HepG2 (cell line): ENCODE data around the gene FAM174C. TPM values are rescaled to one million over a fixed set of nuclear protein-coding genes. Genes with fewer than 3 reads are reported as not detected.
A peak's percentile ranks its signal among the peaks of the same experiment; 100 is the strongest.

Source experiments
- GABPB1 ChIP-seq: IDR thresholded peaks from 2 replicates; pipeline ENCODE4 v1.6.1; 2016; ENCODE audit warnings: mild to moderate bottlenecking, missing genetic modification reagents, moderate library complexity, missing compliant biosample characterization
- PCBP2 ChIP-seq: fragments of 200-400 bp; formaldehyde crosslinking; optimal IDR thresholded peaks from 2 replicates; pipeline ENCODE3; 2018; ENCODE audit warnings: low read length, low read depth; ENCODE audit not compliant: poor library complexity, severe bottlenecking
- SRSF9 ChIP-seq: fragments of 200-400 bp; formaldehyde crosslinking; IDR thresholded peaks from 2 replicates; pipeline ENCODE4 v1.6.1; 2018; ENCODE audit warnings: borderline replicate concordance, mild to moderate bottlenecking, low read depth, low read length; ENCODE audit not compliant: insufficient read depth, poor library complexity, severe bottlenecking
- TBX2 ChIP-seq: sonication (generic); formaldehyde crosslinking; IDR thresholded peaks from 2 replicates; pipeline ENCODE4 v1.5.0; 2020; ENCODE audit warnings: missing genetic modification reagents, mild to moderate bottlenecking, borderline replicate concordance
- ZFY ChIP-seq: sonication (generic); formaldehyde crosslinking; IDR thresholded peaks from 2 replicates; pipeline ENCODE4 v1.4.0; 2020; ENCODE audit warnings: missing genetic modification reagents
- polyA plus RNA-seq, 8 experiments: library from polyadenylated mRNA; depleted of rRNA in 3 of 8; stranded (reverse) in 7 of 8; unstranded in 1 of 8; fragments of >200 nt; fragmentation: Illumina TruSeq in 4 of 8; extraction: Trizol in 4 of 8; gene quantifications; 2 replicates each; pipeline versions ENCODE4 v1.2.1 to v1.2.3, GENCODE V29; 2011 to 2016; ENCODE audit warnings: low read depth in 4 of 8, missing spikeins in 1 of 8, mixed read lengths in 1 of 8; ENCODE audit not compliant: insufficient read depth in 1 of 8
- total RNA-seq, 5 experiments: library from RNA; depleted of rRNA; stranded (reverse); fragments of >200 nt; fragmentation: Illumina TruSeq; extraction: Trizol; gene quantifications; 2 replicates each; pipeline ENCODE4 v1.2.3, GENCODE V29; 2016; ENCODE audit warnings: low read depth in 1 of 5
- TF ChIP-seq, protein P1 (sequence below), 2 experiments: fragments of 450-650 bp in 1 of 2; sonication (generic) in 1 of 2; formaldehyde crosslinking in 1 of 2; IDR thresholded peaks; 2 replicates each; pipeline versions ENCODE4 v1.6.1 to v1.8.0; 2016 to 2022; ENCODE audit warnings: antibody characterized with exemption in 1 of 2, mild to moderate bottlenecking in 1 of 2, missing genetic modification reagents in 1 of 2

FAM174C gene
- total and polyA plus RNA-seq, 2 of the 13 experiments (the other 11 are each of a cell fraction or from before 2014, with no cell fraction given), result 19.5 to 31.3 TPM

DNA sequence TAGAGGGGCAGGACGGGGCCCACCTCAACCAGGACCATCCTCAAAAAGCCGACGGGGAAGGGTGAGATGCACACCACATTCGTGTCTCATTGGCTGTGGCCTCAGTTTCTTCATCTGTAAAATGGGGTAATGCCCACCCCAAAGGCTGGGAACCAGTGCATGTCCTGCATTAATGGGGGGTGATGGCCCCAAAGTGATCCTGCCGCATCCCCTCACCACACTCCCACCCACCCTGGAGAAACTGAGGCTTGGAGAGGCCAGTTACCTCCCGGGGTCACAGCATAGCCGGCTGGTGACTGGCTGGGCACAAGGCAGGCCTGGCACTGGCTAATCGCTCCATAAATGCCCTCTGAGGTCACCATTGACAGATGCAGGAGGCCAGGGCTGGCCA, 27.6 kb upstream of the FAM174C start (continued):
- TF ChIP-seq PCBP2, result no peak
- no peak for TF ChIP-seq TBX2 (CRISPR knock-in tag)
- TF ChIP-seq SRSF9, result no peak
- no peak for TF ChIP-seq GABPB1 (CRISPR knock-in tag)
- TF ChIP-seq, protein P1, sequence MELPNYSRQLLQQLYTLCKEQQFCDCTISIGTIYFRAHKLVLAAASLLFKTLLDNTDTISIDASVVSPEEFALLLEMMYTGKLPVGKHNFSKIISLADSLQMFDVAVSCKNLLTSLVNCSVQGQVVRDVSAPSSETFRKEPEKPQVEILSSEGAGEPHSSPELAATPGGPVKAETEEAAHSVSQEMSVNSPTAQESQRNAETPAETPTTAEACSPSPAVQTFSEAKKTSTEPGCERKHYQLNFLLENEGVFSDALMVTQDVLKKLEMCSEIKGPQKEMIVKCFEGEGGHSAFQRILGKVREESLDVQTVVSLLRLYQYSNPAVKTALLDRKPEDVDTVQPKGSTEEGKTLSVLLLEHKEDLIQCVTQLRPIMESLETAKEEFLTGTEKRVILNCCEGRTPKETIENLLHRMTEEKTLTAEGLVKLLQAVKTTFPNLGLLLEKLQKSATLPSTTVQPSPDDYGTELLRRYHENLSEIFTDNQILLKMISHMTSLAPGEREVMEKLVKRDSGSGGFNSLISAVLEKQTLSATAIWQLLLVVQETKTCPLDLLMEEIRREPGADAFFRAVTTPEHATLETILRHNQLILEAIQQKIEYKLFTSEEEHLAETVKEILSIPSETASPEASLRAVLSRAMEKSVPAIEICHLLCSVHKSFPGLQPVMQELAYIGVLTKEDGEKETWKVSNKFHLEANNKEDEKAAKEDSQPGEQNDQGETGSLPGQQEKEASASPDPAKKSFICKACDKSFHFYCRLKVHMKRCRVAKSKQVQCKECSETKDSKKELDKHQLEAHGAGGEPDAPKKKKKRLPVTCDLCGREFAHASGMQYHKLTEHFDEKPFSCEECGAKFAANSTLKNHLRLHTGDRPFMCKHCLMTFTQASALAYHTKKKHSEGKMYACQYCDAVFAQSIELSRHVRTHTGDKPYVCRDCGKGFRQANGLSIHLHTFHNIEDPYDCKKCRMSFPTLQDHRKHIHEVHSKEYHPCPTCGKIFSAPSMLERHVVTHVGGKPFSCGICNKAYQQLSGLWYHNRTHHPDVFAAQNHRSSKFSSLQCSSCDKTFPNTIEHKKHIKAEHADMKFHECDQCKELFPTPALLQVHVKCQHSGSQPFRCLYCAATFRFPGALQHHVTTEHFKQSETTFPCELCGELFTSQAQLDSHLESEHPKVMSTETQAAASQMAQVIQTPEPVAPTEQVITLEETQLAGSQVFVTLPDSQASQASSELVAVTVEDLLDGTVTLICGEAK (IDR thresholded peaks at IDR 0.05), result no peak
- TF ChIP-seq, protein P1 (CRISPR knock-in tag; IDR thresholded peaks at IDR 0.05), result 0 out of 2 replicates have a peak, but pooled peaks have one; percentile 35
- TF ChIP-seq ZFY (CRISPR knock-in tag), result no peak
